Ascending aorta (tissue), 2 donors: ENCODE data around the gene TRAP1. TPM values are rescaled to one million over a fixed set of nuclear protein-coding genes. Genes with fewer than 3 reads are reported as not detected.

Source experiments
- DNase-seq, 2 donors: peaks; one replicate each; pipeline ENCODE4 v3.0.0-alpha.2; 2019; ENCODE audit warnings: low spot score in 2 of 2
- H3K27ac ChIP-seq, 2 donors: fragments of 200-600 bp; sonication (generic); one replicate each; pipeline ENCODE4 v1.5.1; 2016 to 2017; ENCODE audit warnings: mild to moderate bottlenecking in 1 of 2
- H3K27me3 ChIP-seq: fragments of 200-600 bp; sonication (generic); one replicate; pipeline ENCODE4 v1.5.1; 2017
- H3K36me3 ChIP-seq, 2 donors: fragments of 200-600 bp; sonication (generic); one replicate each; pipeline ENCODE4 v1.5.1; 2016
- H3K4me1 ChIP-seq, 2 donors: fragments of 200-600 bp; sonication (generic); one replicate each; pipeline ENCODE4 v1.5.1; 2016 to 2017; ENCODE audit warnings: mild to moderate bottlenecking in 1 of 2
- H3K4me3 ChIP-seq, 2 donors: fragments of 200-600 bp; sonication (generic); one replicate each; pipeline ENCODE4 v1.5.1; 2016 to 2017; ENCODE audit warnings: mild to moderate bottlenecking in 1 of 2
- H3K9me3 ChIP-seq, 2 donors: fragments of 200-600 bp; sonication (generic); one replicate each; pipeline ENCODE4 v1.5.1; 2016
- CTCF ChIP-seq, 3 experiments: fragments of 200-600 bp in 2 of 3; fragments of 450-650 bp in 1 of 3; sonication (generic) in 2 of 3; IDR thresholded peaks; one replicate each; pipeline ENCODE4 v1.5.1; 2016 to 2019; ENCODE audit warnings: antibody characterized with exemption in 3 of 3, mild to moderate bottlenecking in 1 of 3, moderate library complexity in 1 of 3
- intact Hi-C: fragments of 100-400 bp; cut with DNase I; formaldehyde crosslinking; loops from one replicate; pipeline ENCODE4 v1.15.1; 2023
- total RNA-seq: library from RNA; depleted of rRNA; stranded (reverse); fragments of >200 nt; gene quantifications from one replicate; pipeline ENCODE4 v1.1.0, GENCODE V29; 2016

TRAP1 gene
- total RNA-seq, 1 donor from 2014 or later: 169 TPM

GRCh38 chr16:3646348-3646920, 70.9 kb downstream of the TRAP1 start:
- no peak for TF ChIP-seq CTCF (IDR thresholded peaks at IDR 0.05)
- no peaks in the 10 kb centered on the region for H3K9me3 ChIP-seq
- H3K4me3 ChIP-seq: no peak overlapping the region
- H3K27me3 ChIP-seq: no peaks in the 10 kb centered on the region
- peaks cover 9 to 22% of the 10 kb centered on the region in 2 donors for H3K36me3 ChIP-seq
- intact Hi-C loops: no loop called here
- peak in 1 of 2 donors; percentile 54 for DNase-seq
- H3K27ac ChIP-seq: no peak overlapping the region
- no peaks in the 10 kb centered on the region for H3K4me1 ChIP-seq

- Histone ChIP-seq H3K27ac (no peak overlapping the region), H3K36me3 (peaks cover 11 to 22% of the 10 kb centered on the region in 2 donors), H3K27me3 (no peaks in the 10 kb centered on the region), H3K9me3 (no peaks in the 10 kb centered on the region), H3K4me3 (no peak overlapping the region), H3K4me1 (no peaks in the 10 kb centered on the region)
- no peak for TF ChIP-seq CTCF (IDR thresholded peaks at IDR 0.05)
- peak in 1 of 2 donors; percentile 42 for DNase-seq
- intact Hi-C loops: no loop called here
These were observed 71.6 kb downstream of the TRAP1 start for GRCh38 chr16:3645504-3646347.

GRCh38 chr16:3645108-3645503, 72.2 kb downstream of the TRAP1 start:
- no peak for DNase-seq
- Histone ChIP-seq H3K27me3 (no peaks in the 10 kb centered on the region), H3K36me3 (peaks cover 11 to 28% of the 10 kb centered on the region in 2 donors), H3K9me3 (no peaks in the 10 kb centered on the region), H3K4me1 (no peaks in the 10 kb centered on the region), H3K27ac (no peak overlapping the region), H3K4me3 (no peak overlapping the region)
- no peak for TF ChIP-seq CTCF (IDR thresholded peaks at IDR 0.05)
- intact Hi-C loops: no loop called here

GRCh38 chr16:3643095-3643730, 74.1 kb downstream of the TRAP1 start:
- no peak for TF ChIP-seq CTCF (IDR thresholded peaks at IDR 0.05)
- H3K27me3 ChIP-seq: no peaks in the 10 kb centered on the region
- H3K27ac ChIP-seq: no peak overlapping the region
- intact Hi-C loops: no loop called here
- H3K4me1 ChIP-seq: no peaks in the 10 kb centered on the region
- H3K4me3 ChIP-seq: no peak overlapping the region
- H3K9me3 ChIP-seq: no peaks in the 10 kb centered on the region
- peak in 1 of 2 donors; percentile 55 for DNase-seq
- H3K36me3 ChIP-seq: peaks cover 11 to 29% of the 10 kb centered on the region in 2 donors

GRCh38 chr16:3642397-3643094, 74.8 kb downstream of the TRAP1 start:
- DNase-seq: peak in 1 of 2 donors; percentile 55
- H3K27ac ChIP-seq: no peak overlapping the region
- intact Hi-C loops: no loop called here

More at GRCh38 chr16:3642397-3643094, 74.8 kb downstream of the TRAP1 start:
- Histone ChIP-seq H3K36me3 (peaks cover 11 to 29% of the 10 kb centered on the region in 2 donors), H3K4me1 (no peaks in the 10 kb centered on the region), H3K4me3 (no peak overlapping the region), H3K27me3 (no peaks in the 10 kb centered on the region), H3K9me3 (no peaks in the 10 kb centered on the region)
- TF ChIP-seq CTCF (IDR thresholded peaks at IDR 0.05): no peak
